Mammary epithelial cell (primary cell): ENCODE results near the gene STX10.

Experiments
- EZH2 ChIP-seq: IDR thresholded peaks from 2 replicates; pipeline ENCODE4 v1.6.1; 2012; ENCODE audit warnings: low read length, inconsistent platforms, borderline replicate concordance
- TF ChIP-seq, protein P1 (sequence below), 2 donors: IDR thresholded peaks in 1 of 2; conservative IDR thresholded peaks in 1 of 2; 2 replicates each; pipeline ENCODE4 v1.5.1; 2011 to 2012; ENCODE audit warnings: inconsistent platforms in 2 of 2, low read length in 2 of 2, mild to moderate bottlenecking in 2 of 2, control low read depth in 1 of 2, low read depth in 1 of 2; ENCODE audit not compliant: insufficient read depth in 1 of 2; ENCODE audit errors: extremely low read depth in 1 of 2

GRCh38 chr19:13102666-13103580 lies 47.3 kb downstream of the STX10 start, which contains the start of gene LYL1:
- TF ChIP-seq, protein P1, sequence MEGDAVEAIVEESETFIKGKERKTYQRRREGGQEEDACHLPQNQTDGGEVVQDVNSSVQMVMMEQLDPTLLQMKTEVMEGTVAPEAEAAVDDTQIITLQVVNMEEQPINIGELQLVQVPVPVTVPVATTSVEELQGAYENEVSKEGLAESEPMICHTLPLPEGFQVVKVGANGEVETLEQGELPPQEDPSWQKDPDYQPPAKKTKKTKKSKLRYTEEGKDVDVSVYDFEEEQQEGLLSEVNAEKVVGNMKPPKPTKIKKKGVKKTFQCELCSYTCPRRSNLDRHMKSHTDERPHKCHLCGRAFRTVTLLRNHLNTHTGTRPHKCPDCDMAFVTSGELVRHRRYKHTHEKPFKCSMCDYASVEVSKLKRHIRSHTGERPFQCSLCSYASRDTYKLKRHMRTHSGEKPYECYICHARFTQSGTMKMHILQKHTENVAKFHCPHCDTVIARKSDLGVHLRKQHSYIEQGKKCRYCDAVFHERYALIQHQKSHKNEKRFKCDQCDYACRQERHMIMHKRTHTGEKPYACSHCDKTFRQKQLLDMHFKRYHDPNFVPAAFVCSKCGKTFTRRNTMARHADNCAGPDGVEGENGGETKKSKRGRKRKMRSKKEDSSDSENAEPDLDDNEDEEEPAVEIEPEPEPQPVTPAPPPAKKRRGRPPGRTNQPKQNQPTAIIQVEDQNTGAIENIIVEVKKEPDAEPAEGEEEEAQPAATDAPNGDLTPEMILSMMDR (conservative IDR thresholded peaks at IDR 0.05 in 1 of 2, IDR thresholded peaks at IDR 0.05 in 1 of 2; ENCODE audit: extremely low read depth in 1 of 2, insufficient read depth in 1 of 2, low read depth in 1 of 2, low read length in 2 of 2), result no peak
- TF ChIP-seq EZH2, result no peak
